Loucy (cell line): ENCODE results near the gene SFXN5.

Experiments used
- H2AFZ ChIP-seq: fragments of 200-600 bp; sonication (generic); 2 replicates; pipeline ENCODE4 v1.6.0; 2016; ENCODE audit warnings: antibody characterized with exemption, mild to moderate bottlenecking, low read length, moderate library complexity
- H3F3A ChIP-seq: fragments of 200-600 bp; 2 replicates; pipeline ENCODE4 v1.6.0; 2016; ENCODE audit warnings: antibody characterized with exemption, low read depth, mild to moderate bottlenecking
- H3K27me3 ChIP-seq: fragments of 200-600 bp; sonication (generic); 2 replicates; pipeline ENCODE4 v1.6.1; 2014; ENCODE audit warnings: low read length, mild to moderate bottlenecking; ENCODE audit not compliant: insufficient read depth, poor library complexity, severe bottlenecking
- H3K36me3 ChIP-seq: fragments of 200-600 bp; sonication (generic); 2 replicates; pipeline ENCODE4 v1.6.1; 2016; ENCODE audit warnings: low read length; ENCODE audit not compliant: insufficient read depth
- H3K4me1 ChIP-seq: fragments of 200-600 bp; sonication (generic); 2 replicates; pipeline ENCODE4 v1.5.1; 2014; ENCODE audit warnings: low read length, mild to moderate bottlenecking; ENCODE audit not compliant: insufficient read depth, poor library complexity, severe bottlenecking
- H3K4me2 ChIP-seq: fragments of 200-600 bp; sonication (generic); 2 replicates; pipeline ENCODE4 v1.6.0; 2014; ENCODE audit warnings: antibody characterized with exemption, low read length, low read depth, mild to moderate bottlenecking; ENCODE audit not compliant: poor library complexity, severe bottlenecking
- H3K4me3 ChIP-seq: fragments of 200-600 bp; sonication (generic); 2 replicates; pipeline ENCODE4 v1.5.1; 2014; ENCODE audit warnings: low read length, mild to moderate bottlenecking, mixed read lengths; ENCODE audit not compliant: poor library complexity, severe bottlenecking
- H3K79me2 ChIP-seq: fragments of 200-600 bp; sonication (generic); 2 replicates; pipeline ENCODE4 v1.6.1; 2014; ENCODE audit warnings: low read length; ENCODE audit not compliant: insufficient read depth
- H3K9ac ChIP-seq: fragments of 200-600 bp; sonication (generic); 2 replicates; pipeline ENCODE4 v1.6.0; 2014; ENCODE audit warnings: mild to moderate bottlenecking, low read depth, low read length, moderate library complexity; ENCODE audit not compliant: poor library complexity, severe bottlenecking
- H3K9me2 ChIP-seq: fragments of 200-600 bp; sonication (generic); replicated peaks from 2 replicates; pipeline ENCODE4 v1.6.1; 2016; ENCODE audit warnings: low read depth, low read length, mixed read lengths
- H3K9me3 ChIP-seq: fragments of 200-600 bp; sonication (generic); 2 replicates; pipeline ENCODE4 v1.6.1; 2014; ENCODE audit warnings: mild to moderate bottlenecking, antibody characterized with exemption, low read length, low read depth; ENCODE audit not compliant: insufficient read depth
- H4K20me1 ChIP-seq: fragments of 200-600 bp; sonication (generic); 2 replicates; pipeline ENCODE4 v1.6.0; 2014; ENCODE audit warnings: antibody characterized with exemption, low read length, mild to moderate bottlenecking; ENCODE audit not compliant: insufficient read depth, poor library complexity, severe bottlenecking
- EZH2phosphoT487 ChIP-seq: fragments of 200-600 bp; IDR thresholded peaks from 2 replicates; pipeline ENCODE4 v1.6.1; 2018; ENCODE audit warnings: antibody characterized with exemption, mild to moderate bottlenecking, moderate library complexity, borderline replicate concordance
- TF ChIP-seq, protein P1 (sequence below): fragments of 200-600 bp; sonication (generic); conservative IDR thresholded peaks from 2 replicates; pipeline ENCODE4 v1.5.1; 2014; ENCODE audit warnings: mild to moderate bottlenecking, antibody characterized with exemption, low read length

The SFXN5 gene

DNA sequence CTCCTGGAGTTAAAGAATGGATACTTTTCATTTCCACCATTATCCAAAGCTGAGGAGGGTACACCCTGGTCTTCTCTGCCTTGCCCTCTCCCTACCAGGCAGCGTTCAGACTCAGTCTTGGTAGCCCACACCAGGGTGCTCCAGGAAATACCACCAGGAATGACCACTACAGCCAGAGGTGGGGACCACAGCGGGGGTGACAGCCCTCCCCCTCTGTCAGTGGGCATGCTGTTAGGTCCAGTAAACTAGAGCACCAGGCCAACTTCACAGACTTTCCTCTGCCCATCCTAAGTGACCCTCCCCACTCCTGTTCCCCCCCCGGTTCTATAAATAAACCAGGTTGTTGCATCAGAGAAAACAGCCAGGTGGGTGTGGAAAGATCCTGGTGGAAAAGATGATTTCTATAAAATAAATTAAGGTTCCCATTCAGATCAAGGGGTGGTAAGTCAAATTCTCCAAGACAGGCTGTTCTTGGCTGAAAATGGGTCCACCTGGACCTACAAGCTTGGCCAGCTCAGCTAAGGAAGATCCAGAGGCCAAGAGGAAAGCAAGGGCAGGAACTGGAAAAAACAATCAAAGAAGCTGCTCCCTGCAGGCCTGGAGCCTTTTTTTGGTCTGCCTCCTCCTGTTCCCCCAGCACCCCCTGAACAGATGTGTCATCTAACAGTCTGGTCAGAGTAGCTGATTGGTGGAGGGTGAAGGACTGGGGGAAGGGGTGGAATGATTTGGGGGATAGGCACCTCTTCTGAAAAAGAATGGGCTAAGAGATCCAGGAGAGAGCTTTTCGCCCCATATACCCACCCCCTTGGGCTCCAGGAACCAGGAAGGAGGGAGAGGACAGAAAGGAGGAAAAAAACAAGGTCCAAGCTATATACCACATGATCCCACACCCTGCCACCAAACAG is 38.9 kb upstream of the SFXN5 start:
- Histone ChIP-seq H3K4me1 (peaks cover 55% of the 10 kb centered on the region), H3K4me2 (peak overlapping the region; percentile 70), H3K9me3 (no peaks in the 10 kb centered on the region), H3K36me3 (no peaks in the 10 kb centered on the region), H3F3A (0 out of 2 replicates have a peak, but pooled peaks cover 6% of the 10 kb centered on the region), H3K9ac (peak overlapping the region; percentile 44), H3K9me2 (no peaks in the 10 kb centered on the region), H3K27me3 (no peaks in the 10 kb centered on the region), H3K79me2 (peaks cover 21% of the 10 kb centered on the region; the same call in 1 of the 2 replicates), H2AFZ (no peak overlapping the region), H4K20me1 (no peaks in the 10 kb centered on the region), H3K4me3 (peak overlapping the region; percentile 73)
- TF ChIP-seq EZH2phosphoT487 = no peak
- TF ChIP-seq, protein P1, sequence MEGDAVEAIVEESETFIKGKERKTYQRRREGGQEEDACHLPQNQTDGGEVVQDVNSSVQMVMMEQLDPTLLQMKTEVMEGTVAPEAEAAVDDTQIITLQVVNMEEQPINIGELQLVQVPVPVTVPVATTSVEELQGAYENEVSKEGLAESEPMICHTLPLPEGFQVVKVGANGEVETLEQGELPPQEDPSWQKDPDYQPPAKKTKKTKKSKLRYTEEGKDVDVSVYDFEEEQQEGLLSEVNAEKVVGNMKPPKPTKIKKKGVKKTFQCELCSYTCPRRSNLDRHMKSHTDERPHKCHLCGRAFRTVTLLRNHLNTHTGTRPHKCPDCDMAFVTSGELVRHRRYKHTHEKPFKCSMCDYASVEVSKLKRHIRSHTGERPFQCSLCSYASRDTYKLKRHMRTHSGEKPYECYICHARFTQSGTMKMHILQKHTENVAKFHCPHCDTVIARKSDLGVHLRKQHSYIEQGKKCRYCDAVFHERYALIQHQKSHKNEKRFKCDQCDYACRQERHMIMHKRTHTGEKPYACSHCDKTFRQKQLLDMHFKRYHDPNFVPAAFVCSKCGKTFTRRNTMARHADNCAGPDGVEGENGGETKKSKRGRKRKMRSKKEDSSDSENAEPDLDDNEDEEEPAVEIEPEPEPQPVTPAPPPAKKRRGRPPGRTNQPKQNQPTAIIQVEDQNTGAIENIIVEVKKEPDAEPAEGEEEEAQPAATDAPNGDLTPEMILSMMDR = no peak

DNA sequence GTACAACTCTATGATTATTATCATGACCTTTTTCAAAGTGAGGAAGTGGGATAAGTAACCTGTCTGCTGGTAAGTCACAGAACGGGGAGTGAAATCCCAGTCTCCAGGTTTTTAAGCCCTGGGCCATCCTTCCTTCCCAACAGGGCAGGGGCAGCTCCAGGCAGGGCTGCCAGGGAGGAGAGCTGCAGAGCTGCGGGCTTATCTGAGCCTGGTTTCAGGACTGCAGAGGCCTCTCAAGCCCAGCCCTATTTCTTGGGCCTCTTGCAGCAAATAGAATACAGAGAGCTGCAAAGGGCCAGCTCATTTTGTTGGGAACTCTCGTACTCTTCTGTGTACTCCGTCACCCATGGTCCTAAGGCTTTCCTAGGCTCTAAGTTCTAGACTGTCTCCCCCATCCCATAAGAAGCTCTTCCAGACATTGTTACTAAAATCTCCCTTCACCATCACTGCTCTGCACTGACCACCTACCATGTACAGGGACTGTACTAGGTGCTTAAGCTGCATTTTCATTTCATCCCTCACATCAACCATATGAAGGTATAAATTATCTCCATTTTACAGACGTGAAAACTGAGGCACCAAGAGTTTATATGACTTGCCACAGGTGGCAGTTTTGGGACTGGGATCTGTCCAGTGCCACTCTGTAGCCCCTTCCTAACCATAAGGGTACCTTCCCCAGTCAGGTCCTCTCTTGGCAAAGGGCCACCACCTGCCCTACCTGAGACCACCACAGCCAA is 38.1 kb upstream of the SFXN5 start:
- H3K36me3 ChIP-seq = no peaks in the 10 kb centered on the region
- H3K79me2 ChIP-seq = peaks cover 25% of the 10 kb centered on the region; the same call in 1 of the 2 replicates
- peak overlapping the region; percentile 70 for H3K4me2 ChIP-seq

DNA sequence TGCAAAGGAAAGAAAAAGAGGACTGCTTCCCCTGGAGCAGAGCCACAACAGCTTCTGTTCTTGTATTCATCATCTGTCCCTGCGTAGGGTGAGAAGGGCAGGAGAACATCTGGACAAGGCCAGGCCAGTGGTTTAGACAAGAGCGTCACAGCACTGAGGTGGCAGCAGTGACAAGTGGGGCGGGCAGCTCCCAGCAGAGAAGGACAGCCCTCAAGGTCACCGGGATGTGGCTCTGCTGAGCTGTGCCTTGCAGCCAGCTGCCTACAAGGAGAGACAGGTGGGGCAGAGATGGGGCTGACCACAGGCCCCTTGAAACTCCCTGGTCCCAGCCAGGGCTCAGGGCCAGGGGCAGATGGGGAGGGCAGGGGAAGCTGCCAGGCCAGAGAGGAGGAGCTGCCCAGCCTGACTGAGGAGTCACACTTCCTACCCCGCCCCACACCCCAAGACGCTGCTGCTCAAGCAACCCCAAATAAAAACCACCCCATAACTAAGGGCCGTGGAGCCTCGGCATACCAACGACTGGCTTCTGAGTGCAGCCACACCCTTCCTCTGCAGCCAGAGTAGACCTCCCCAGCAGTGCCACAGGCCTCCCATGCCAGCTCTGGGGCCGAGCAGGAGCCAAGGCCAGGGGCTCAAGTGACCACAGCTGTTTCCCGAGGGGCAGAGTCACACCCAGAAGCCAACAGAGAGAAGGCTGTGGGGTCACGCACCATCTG is 35.9 kb upstream of the SFXN5 start:
- Histone ChIP-seq H3K4me3 (peak overlapping the region; percentile 34), H3K9me2 (no peaks in the 10 kb centered on the region), H4K20me1 (no peaks in the 10 kb centered on the region), H3K27me3 (no peaks in the 10 kb centered on the region), H3F3A (no peaks in the 10 kb centered on the region), H3K4me1 (peaks cover 69% of the 10 kb centered on the region), H3K79me2 (peaks cover 26% of the 10 kb centered on the region; the same call in 1 of the 2 replicates), H3K9ac (peak overlapping the region; percentile 26), H3K4me2 (peak overlapping the region; percentile 54), H3K36me3 (no peaks in the 10 kb centered on the region), H3K9me3 (no peaks in the 10 kb centered on the region), H2AFZ (no peak overlapping the region)
- no peak for TF ChIP-seq EZH2phosphoT487
- TF ChIP-seq, protein P1 = no peak

More for the DNA sequence above, 38.1 kb upstream of the SFXN5 start:
- 0 out of 2 replicates have a peak, but pooled peaks cover 6% of the 10 kb centered on the region for H3F3A ChIP-seq
- TF ChIP-seq, protein P1 = no peak
- TF ChIP-seq EZH2phosphoT487 = no peak
- H4K20me1 ChIP-seq = no peaks in the 10 kb centered on the region
- no peaks in the 10 kb centered on the region for H3K27me3 ChIP-seq
- peak overlapping the region; percentile 2 for H3K9ac ChIP-seq
- peaks cover 59% of the 10 kb centered on the region for H3K4me1 ChIP-seq
- H2AFZ ChIP-seq = no peak overlapping the region
- no peaks in the 10 kb centered on the region for H3K9me3 ChIP-seq
- no peaks in the 10 kb centered on the region for H3K9me2 ChIP-seq
- H3K4me3 ChIP-seq = peak overlapping the region; percentile 73
